ENCODE measurements around the gene CFAP61. TPM values are rescaled to one million over a fixed set of nuclear protein-coding genes. Genes with fewer than 3 reads are reported as not detected.
"Not testable (repeated sequence)": the region's sequence is repeated elsewhere in the genome, so short reads cannot be mapped to it uniquely, and the experiment has no call there.

The CFAP61 gene
- total RNA-seq, 4 donors from 2014 or later, result not detected

GRCh38 chr20:20241976-20242375 lies 189.6 kb downstream of the CFAP61 start:
- WGBS, result 67% methylated on average over 1 of the region's 1 CpG
- DNase-seq (ENCODE audit: extremely low spot score), result no peak
- TF ChIP-seq POLR2A (IDR thresholded peaks at IDR 0.05; ENCODE audit: low read depth) (no peak), CTCF (IDR thresholded peaks at IDR 0.05) (no peak), POLR2AphosphoS5 (IDR thresholded peaks at IDR 0.05) (no peak), EP300 (IDR thresholded peaks at IDR 0.05) (no peak)
- intact Hi-C loops (cut with DNase I), result no loop called here
- H3K27me3 ChIP-seq, result peaks cover 0 to 12% (median 0%) of the 10 kb centered on the region in 4 donors
- H3K4me1 ChIP-seq, result no peaks in the 10 kb centered on the region
- H3K36me3 ChIP-seq, result no peaks in the 10 kb centered on the region
- no peak overlapping the region for H3K27ac ChIP-seq (replicated peaks in 1 of 4)
- H3K9me3 ChIP-seq, result no peaks in the 10 kb centered on the region
- H3K4me3 ChIP-seq, result no peak overlapping the region

GRCh38 chr20:20244384-20244783 lies 192.1 kb downstream of the CFAP61 start:
- DNase-seq (ENCODE audit: extremely low spot score); H3K27ac ChIP-seq (replicated peaks in 1 of 4); H3K36me3 ChIP-seq; H3K4me1 ChIP-seq; intact Hi-C loops (cut with DNase I); H3K4me3 ChIP-seq; H3K9me3 ChIP-seq: not testable (repeated sequence)
- WGBS, result 88% methylated on average over 1 of the region's 1 CpG
- peaks cover 0 to 12% (median 0%) of the 10 kb centered on the region in 4 donors for H3K27me3 ChIP-seq

- Histone ChIP-seq H3K27me3 (peaks cover 0 to 12% (median 0%) of the 10 kb centered on the region in 4 donors), H3K9me3 (no peaks in the 10 kb centered on the region), H3K27ac (replicated peaks in 1 of 4) (no peak overlapping the region), H3K36me3 (no peaks in the 10 kb centered on the region), H3K4me1 (no peaks in the 10 kb centered on the region), H3K4me3 (no peak overlapping the region)
- DNase-seq (ENCODE audit: extremely low spot score), result no peak
- 77% methylated on average over 15 of the region's 15 CpGs for whole genome bisulfite sequencing
- TF ChIP-seq POLR2A (IDR thresholded peaks at IDR 0.05; ENCODE audit: low read depth) (no peak), CTCF (IDR thresholded peaks at IDR 0.05) (no peak), POLR2AphosphoS5 (IDR thresholded peaks at IDR 0.05) (no peak), EP300 (IDR thresholded peaks at IDR 0.05) (no peak)
- intact Hi-C loops (cut with DNase I), result no loop called here
These were observed 194.8 kb downstream of the CFAP61 start for GRCh38 chr20:20246996-20247633.

- no peak overlapping the region for H3K27ac ChIP-seq (replicated peaks in 1 of 4)
- DNase-seq (ENCODE audit: extremely low spot score), result no peak
- no peak overlapping the region for H3K4me3 ChIP-seq
- no peaks in the 10 kb centered on the region for H3K4me1 ChIP-seq
- intact Hi-C loops (cut with DNase I), result no loop called here
- WGBS, result 78% methylated on average over 6 of the region's 6 CpGs
- no peak for TF ChIP-seq POLR2A (IDR thresholded peaks at IDR 0.05; ENCODE audit: low read depth)
- no peak for TF ChIP-seq POLR2AphosphoS5 (IDR thresholded peaks at IDR 0.05)
- TF ChIP-seq CTCF (IDR thresholded peaks at IDR 0.05), result no peak
- TF ChIP-seq EP300 (IDR thresholded peaks at IDR 0.05), result no peak
- no peaks in the 10 kb centered on the region for H3K9me3 ChIP-seq
- peaks cover 0 to 12% (median 0%) of the 10 kb centered on the region in 4 donors for H3K27me3 ChIP-seq
- H3K36me3 ChIP-seq, result no peaks in the 10 kb centered on the region
These were observed 196.4 kb downstream of the CFAP61 start for GRCh38 chr20:20248620-20249200.

GRCh38 chr20:20251317-20251716 lies 199.0 kb downstream of the CFAP61 start:
- no peak for DNase-seq (ENCODE audit: extremely low spot score)
- no peaks in the 10 kb centered on the region for H3K4me1 ChIP-seq
- no peaks in the 10 kb centered on the region for H3K9me3 ChIP-seq
- no peak overlapping the region for H3K27ac ChIP-seq (replicated peaks in 1 of 4)
- TF ChIP-seq EP300 (IDR thresholded peaks at IDR 0.05), result no peak
- TF ChIP-seq POLR2A (IDR thresholded peaks at IDR 0.05; ENCODE audit: low read depth), result no peak
- no peak for TF ChIP-seq CTCF (IDR thresholded peaks at IDR 0.05)
- TF ChIP-seq POLR2AphosphoS5 (IDR thresholded peaks at IDR 0.05), result no peak
- 76% methylated on average over 10 of the region's 10 CpGs for WGBS
- no peak overlapping the region for H3K4me3 ChIP-seq
- H3K36me3 ChIP-seq, result no peaks in the 10 kb centered on the region
- peaks cover 0 to 1% (median 0%) of the 10 kb centered on the region in 4 donors for H3K27me3 ChIP-seq
- intact Hi-C loops (cut with DNase I), result no loop called here
